Measurements from ENCODE around the gene PDGFA.
A peak's percentile ranks its signal among the peaks of the same experiment; 100 is the strongest.

Gene PDGFA

GRCh38 chr7:497946-498655 lies 21.5 kb downstream of the PDGFA start:
- peaks cover 16% of the 10 kb centered on the region for H3K9me3 ChIP-seq
- no peak for TF ChIP-seq Cebpa-rat (IDR thresholded peaks at IDR 0.05)
- H3K27me3 ChIP-seq: no peaks in the 10 kb centered on the region
- H3K27ac ChIP-seq: no peak overlapping the region; the same call in 1 of the 2 replicates
- no peak overlapping the region for H3K9ac ChIP-seq
- H3K4me1 ChIP-seq: peaks cover 57% of the 10 kb centered on the region
- H3K4me2 ChIP-seq: peak overlapping the region; percentile 79
- 0 out of 2 replicates have a peak, but pooled peaks cover 5% of the 10 kb centered on the region for H4K20me1 ChIP-seq
- H3K4me3 ChIP-seq: peak overlapping the region; percentile 39; the same call in 1 of the 2 replicates
- no peaks in the 10 kb centered on the region for H3K36me3 ChIP-seq

DNA sequence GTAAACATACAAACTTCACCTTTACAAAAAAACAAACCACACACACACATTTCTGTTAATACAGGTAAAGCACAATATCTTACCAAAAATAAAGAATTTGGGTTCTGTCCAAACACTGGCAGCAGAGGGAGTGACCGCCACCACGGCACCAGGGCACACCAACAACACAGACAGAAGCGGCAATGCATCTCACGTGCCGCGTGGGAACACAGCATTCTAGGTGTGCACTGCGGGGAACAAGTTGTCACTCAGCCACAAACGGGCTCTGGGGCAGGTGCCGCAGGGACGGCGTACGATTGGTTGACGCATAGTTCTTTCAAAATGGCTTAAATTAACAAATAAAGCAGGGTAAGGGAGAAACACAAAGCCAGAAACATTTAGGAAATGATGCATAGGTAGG lies 22.3 kb downstream of the PDGFA start:
- Histone ChIP-seq H3K27me3 (no peaks in the 10 kb centered on the region), H3K27ac (no peak overlapping the region), H3K9me3 (peaks cover 20% of the 10 kb centered on the region), H3K4me3 (no peak overlapping the region), H3K36me3 (no peaks in the 10 kb centered on the region), H3K4me1 (peaks cover 57% of the 10 kb centered on the region), H3K4me2 (peak overlapping the region; percentile 79), H4K20me1 (0 out of 2 replicates have a peak, but pooled peaks cover 5% of the 10 kb centered on the region), H3K9ac (no peak overlapping the region)
- no peak for TF ChIP-seq Cebpa-rat (IDR thresholded peaks at IDR 0.05)

GRCh38 chr7:496528-497295 lies 22.9 kb downstream of the PDGFA start:
- TF ChIP-seq Cebpa-rat (IDR thresholded peaks at IDR 0.05): no peak
- Histone ChIP-seq H3K27ac (no peak overlapping the region), H3K27me3 (no peaks in the 10 kb centered on the region), H3K36me3 (no peaks in the 10 kb centered on the region), H3K4me2 (peak overlapping the region; percentile 79), H3K4me1 (peaks cover 60% of the 10 kb centered on the region), H3K9me3 (peaks cover 20% of the 10 kb centered on the region), H3K4me3 (no peak overlapping the region), H4K20me1 (peaks cover 8% of the 10 kb centered on the region; the same call in 1 of the 2 replicates), H3K9ac (no peak overlapping the region)

- Histone ChIP-seq H3K4me1 (peaks cover 68% of the 10 kb centered on the region), H3K36me3 (no peaks in the 10 kb centered on the region), H3K4me3 (peak overlapping the region; percentile 36; the same call in 1 of the 2 replicates), H3K9me3 (peaks cover 20% of the 10 kb centered on the region), H3K27me3 (no peaks in the 10 kb centered on the region), H3K27ac (0 out of 2 replicates have a peak overlapping the region, but pooled peaks have one; percentile 22), H3K9ac (no peak overlapping the region), H3K4me2 (peak overlapping the region; percentile 79), H4K20me1 (peaks cover 17% of the 10 kb centered on the region)
- no peak for TF ChIP-seq Cebpa-rat (IDR thresholded peaks at IDR 0.05)
These were observed 23.8 kb downstream of the PDGFA start for GRCh38 chr7:495761-496321.

DNA sequence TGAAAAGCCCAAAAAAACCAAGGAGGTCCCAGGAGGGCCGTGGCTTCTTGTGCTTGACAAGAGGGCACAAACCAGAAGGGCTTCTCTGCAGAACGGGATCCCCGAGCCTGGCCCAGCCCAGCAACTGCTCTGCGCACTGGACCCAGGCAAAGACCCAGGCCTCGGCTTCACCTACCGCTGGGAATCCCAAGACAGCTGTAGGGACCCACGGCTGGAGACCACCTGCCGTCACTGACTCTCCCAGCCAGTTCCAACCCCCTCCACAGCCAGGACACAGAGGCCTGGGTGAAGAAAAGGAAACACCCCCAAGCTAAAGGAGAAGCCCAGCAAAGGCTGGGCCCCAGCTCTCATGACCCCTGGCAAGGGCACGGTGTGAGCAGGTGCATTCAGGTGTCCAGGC lies 24.3 kb downstream of the PDGFA start:
- Histone ChIP-seq H3K4me2 (peak overlapping the region; percentile 79), H3K36me3 (no peaks in the 10 kb centered on the region), H3K27ac (0 out of 2 replicates have a peak overlapping the region, but pooled peaks have one; percentile 30), H3K9ac (no peak overlapping the region), H3K9me3 (peaks cover 20% of the 10 kb centered on the region), H4K20me1 (peaks cover 20% of the 10 kb centered on the region), H3K4me1 (peaks cover 73% of the 10 kb centered on the region), H3K27me3 (no peaks in the 10 kb centered on the region), H3K4me3 (no peak overlapping the region)
- no peak for TF ChIP-seq Cebpa-rat (IDR thresholded peaks at IDR 0.05)

- Histone ChIP-seq H3K4me3 (no peak overlapping the region), H3K9me3 (peaks cover 20% of the 10 kb centered on the region), H3K27me3 (no peaks in the 10 kb centered on the region), H3K36me3 (no peaks in the 10 kb centered on the region), H3K4me2 (peak overlapping the region; percentile 79), H3K27ac (0 out of 2 replicates have a peak overlapping the region, but pooled peaks have one; percentile 30), H3K4me1 (peaks cover 78% of the 10 kb centered on the region), H4K20me1 (peaks cover 20% of the 10 kb centered on the region), H3K9ac (no peak overlapping the region)
- no peak for TF ChIP-seq Cebpa-rat (IDR thresholded peaks at IDR 0.05)
These were observed 24.7 kb downstream of the PDGFA start for GRCh38 chr7:494906-495305.

DNA sequence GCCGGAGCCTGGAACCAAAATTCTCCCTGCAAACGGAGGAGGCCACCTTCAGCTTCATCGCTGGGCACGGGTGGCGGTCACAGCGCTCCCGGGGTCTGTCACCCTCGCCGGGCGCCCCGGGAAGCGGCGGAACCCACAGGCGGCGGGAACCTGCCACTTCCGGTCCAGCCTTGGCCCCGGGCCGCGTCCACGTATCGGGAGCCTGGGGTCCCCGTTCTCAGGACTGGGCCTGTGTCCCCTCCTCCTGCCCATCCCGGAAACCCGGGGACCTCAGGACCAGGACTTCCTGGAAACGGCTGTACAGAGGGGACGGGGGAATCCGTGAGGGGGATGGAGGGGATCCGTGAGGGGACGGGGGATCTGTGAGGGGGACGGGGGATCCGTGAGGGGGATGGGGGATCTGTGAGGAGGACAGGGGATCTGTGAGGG lies 25.4 kb downstream of the PDGFA start:
- peaks cover 20% of the 10 kb centered on the region for H4K20me1 ChIP-seq
- H3K27ac ChIP-seq: no peak overlapping the region
- H3K4me1 ChIP-seq: peaks cover 84% of the 10 kb centered on the region
- no peaks in the 10 kb centered on the region for H3K36me3 ChIP-seq
- no peak overlapping the region for H3K4me2 ChIP-seq
- peaks cover 20% of the 10 kb centered on the region for H3K9me3 ChIP-seq
- H3K27me3 ChIP-seq: no peaks in the 10 kb centered on the region
- no peak overlapping the region for H3K4me3 ChIP-seq
- no peak for TF ChIP-seq Cebpa-rat (IDR thresholded peaks at IDR 0.05)
- H3K9ac ChIP-seq: no peak overlapping the region

DNA sequence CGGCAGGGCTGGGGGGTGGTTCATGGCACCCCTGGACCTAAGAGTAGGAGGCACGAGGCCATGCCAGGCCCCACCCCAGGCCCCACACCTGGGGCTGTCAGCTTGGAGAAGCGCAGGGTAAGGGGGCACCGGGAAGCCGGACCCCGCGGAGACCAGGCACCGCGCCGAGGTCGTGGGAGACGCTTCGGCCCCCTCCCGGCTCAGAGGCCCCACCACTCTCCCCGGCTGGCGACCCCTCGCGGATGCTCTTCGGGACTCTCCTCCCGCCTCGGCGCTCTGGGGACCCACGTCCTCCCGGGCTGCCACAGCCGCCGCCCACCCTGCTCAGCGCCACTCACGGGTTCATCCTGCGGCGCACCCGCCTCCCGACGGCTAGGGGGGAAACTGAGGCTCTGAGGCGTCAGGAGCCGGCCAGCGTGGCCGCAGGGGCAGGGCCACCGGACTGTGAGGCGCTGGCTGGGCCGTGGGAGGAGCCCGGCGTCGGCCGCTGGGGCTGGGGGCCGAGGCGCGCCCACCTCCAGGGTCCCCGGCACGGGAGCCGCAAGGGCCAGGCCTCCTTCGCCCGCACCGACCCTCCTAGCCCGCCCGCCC lies 25.9 kb downstream of the PDGFA start:
- no peak overlapping the region for H3K27ac ChIP-seq
- H3K36me3 ChIP-seq: no peaks in the 10 kb centered on the region
- peaks cover 20% of the 10 kb centered on the region for H4K20me1 ChIP-seq
- H3K4me1 ChIP-seq: peaks cover 85% of the 10 kb centered on the region
- no peak overlapping the region for H3K9ac ChIP-seq
- H3K9me3 ChIP-seq: peaks cover 19% of the 10 kb centered on the region
- no peak for TF ChIP-seq Cebpa-rat (IDR thresholded peaks at IDR 0.05)
- H3K4me2 ChIP-seq: no peak overlapping the region
- no peaks in the 10 kb centered on the region for H3K27me3 ChIP-seq
- H3K4me3 ChIP-seq: no peak overlapping the region

- Histone ChIP-seq H3K9ac (no peak overlapping the region), H3K4me2 (peak overlapping the region; percentile 99)
These were observed 27.0 kb downstream of the PDGFA start for GRCh38 chr7:492714-493065.

More at GRCh38 chr7:492714-493065, 27.0 kb downstream of the PDGFA start:
- no peaks in the 10 kb centered on the region for H3K36me3 ChIP-seq
- peaks cover 20% of the 10 kb centered on the region for H4K20me1 ChIP-seq
- no peak overlapping the region for H3K4me3 ChIP-seq
- no peaks in the 10 kb centered on the region for H3K27me3 ChIP-seq
- peaks cover 77% of the 10 kb centered on the region for H3K4me1 ChIP-seq
- no peak overlapping the region for H3K27ac ChIP-seq
- no peak for TF ChIP-seq Cebpa-rat (IDR thresholded peaks at IDR 0.05)
- H3K9me3 ChIP-seq: peaks cover 16% of the 10 kb centered on the region

Data from BLaER1 (cell line).